ENCODE measurements around the gene LINGO1.

GRCh38 chr15:77637851-77638692, 5.4 kb upstream of the LINGO1 start:
- TF ChIP-seq CTCF (IDR thresholded peaks at IDR 0.05) = no peak
- TF ChIP-seq POLR2A (IDR thresholded peaks at IDR 0.05) = no peak

Measured in adrenal gland (tissue), 5 donors.